A549 (cell line): ENCODE measurements around the gene ALAS1. TPM values are rescaled to one million over a fixed set of nuclear protein-coding genes. Genes with fewer than 3 reads are reported as not detected.

Experiments used
- ATAC-seq, 2 experiments: fragments of 200-7000 bp in 1 of 2; fragments of >200 bp in 1 of 2; cut with Nextera tagmentation in 1 of 2; cut with Tn5 transposase in 1 of 2; 3 replicates each; pipeline versions ENCODE4 v1.8.0 to v1.9.1; 2018 to 2020; ENCODE audit warnings: mild to moderate bottlenecking in 1 of 2, moderate library complexity in 1 of 2
- CTCF ChIA-PET: fragments of 300-600 bp; sonication (Branson Sonifier 250); formaldehyde crosslinking; extraction: SDS; loops from one replicate; lab custom pipeline; 2021; ENCODE audit warnings: antibody characterized with exemption, inconsistent platforms; lab: Yijun Ruan, JAX
- POLR2A ChIA-PET: fragments of 350-600 bp; formaldehyde crosslinking; extraction: SDS; loops from one replicate; lab custom pipeline; 2021; ENCODE audit warnings: antibody characterized with exemption, inconsistent platforms; lab: Yijun Ruan, JAX
- DNase-seq, 2 experiments: peaks; one replicate each; pipeline versions ENCODE4 v3.0.0 to v3.0.0-alpha.2; 2011 to 2016; ENCODE audit warnings: low read depth in 1 of 2, low spot score in 1 of 2
- FAIRE-seq: peaks from 2 replicates; lab custom pipeline; 2011; peaks lifted over from hg19 to GRCh38; lab: Jason Lieb, UNC
- H3K27ac ChIP-seq, 2 experiments: fragments of >200 bp; sonication (Bioruptor Twin); formaldehyde crosslinking; 3 replicates each; pipeline ENCODE4 v1.5.1; 2016 to 2017
- H3K4me1 ChIP-seq: fragments of >200 bp; sonication (Bioruptor Twin); formaldehyde crosslinking; 3 replicates; pipeline ENCODE4 v1.6.1; 2016
- H3K4me2 ChIP-seq: fragments of >200 bp; sonication (Bioruptor Twin); formaldehyde crosslinking; 3 replicates; pipeline ENCODE4 v1.6.1; 2016
- H3K4me3 ChIP-seq: fragments of >200 bp; sonication (Bioruptor Twin); formaldehyde crosslinking; 3 replicates; pipeline ENCODE4 v1.5.1; 2016
- H3K9me3 ChIP-seq: fragments of >200 bp; sonication (Bioruptor Twin); formaldehyde crosslinking; 3 replicates; pipeline ENCODE4 v1.6.1; 2016
- CEBPB ChIP-seq, 2 experiments: fragments of >200 bp in 1 of 2; sonication (Bioruptor Twin) in 1 of 2; formaldehyde crosslinking in 1 of 2; IDR thresholded peaks; 2 replicates each; pipeline ENCODE4 v1.6.1; 2012 to 2016
- CHD4 ChIP-seq: fragments of 200-600 bp; sonication (generic); IDR thresholded peaks from 2 replicates; pipeline ENCODE4 v1.6.1; 2016; ENCODE audit warnings: antibody characterized with exemption, mild to moderate bottlenecking, borderline replicate concordance
- HOXB13 ChIP-seq: fragments of 250-450 bp; sonication (Bioruptor Pico); IDR thresholded peaks from 2 replicates; pipeline ENCODE4 v1.5.0; 2020; ENCODE audit warnings: low read depth, mild to moderate bottlenecking, moderate library complexity
- KDM5A ChIP-seq: fragments of 200-600 bp; sonication (generic); IDR thresholded peaks from 2 replicates; pipeline ENCODE4 v1.6.1; 2016; ENCODE audit warnings: antibody characterized with exemption, mild to moderate bottlenecking
- MAZ ChIP-seq: fragments of 150-350 bp; IDR thresholded peaks from 2 replicates; pipeline ENCODE4 v1.6.1; 2014; ENCODE audit warnings: antibody characterized with exemption, low read depth, low read length, borderline replicate concordance
- MYC ChIP-seq: IDR thresholded peaks from 2 replicates; pipeline ENCODE4 v1.6.1; 2012; ENCODE audit warnings: mild to moderate bottlenecking, inconsistent platforms, low read length, improper control_type of control experiment, borderline replicate concordance
- NR3C1 ChIP-seq: fragments of >200 bp; sonication (Bioruptor Twin); formaldehyde crosslinking; IDR thresholded peaks from 3 replicates; pipeline ENCODE4 v1.6.1; 2017
- RARB ChIP-seq: fragments of 250-450 bp; sonication (Bioruptor Pico); IDR thresholded peaks from 2 replicates; pipeline ENCODE4 v1.8.0; 2021; ENCODE audit warnings: mild to moderate bottlenecking, moderate library complexity
- SMC3 ChIP-seq: fragments of >200 bp; sonication (Bioruptor Twin); formaldehyde crosslinking; IDR thresholded peaks from 3 replicates; pipeline ENCODE4 v1.6.1; 2018; ENCODE audit warnings: inconsistent platforms
- SREBF2 ChIP-seq: fragments of 450-650 bp; IDR thresholded peaks from 2 replicates; pipeline ENCODE4 v1.6.1; 2014; ENCODE audit warnings: mild to moderate bottlenecking, moderate library complexity
- TFCP2L1 ChIP-seq: fragments of 250-450 bp; sonication (Bioruptor Pico); IDR thresholded peaks from 2 replicates; pipeline ENCODE4 v1.5.0; 2021; ENCODE audit warnings: mild to moderate bottlenecking
- ZC3H11A ChIP-seq: fragments of 450-650 bp; IDR thresholded peaks from 2 replicates; pipeline ENCODE4 v1.6.1; 2014; ENCODE audit warnings: antibody characterized with exemption, mild to moderate bottlenecking
- ZNF302 ChIP-seq: fragments of 250-450 bp; sonication (Bioruptor Pico); IDR thresholded peaks from 2 replicates; pipeline ENCODE4 v1.9.0; 2021; ENCODE audit warnings: inconsistent platforms, mild to moderate bottlenecking, moderate library complexity
- ZSCAN20 ChIP-seq: fragments of 250-450 bp; sonication (Bioruptor Pico); IDR thresholded peaks from 2 replicates; pipeline ENCODE4 v1.8.0; 2022; ENCODE audit warnings: mild to moderate bottlenecking, moderate library complexity
- WGBS: methylation state at CpG from one replicate; pipeline ENCODE4 v1.1.6; 2017; ENCODE audit errors: missing lambda C conversion rate; 5-methylcytosine and 5-hydroxymethylcytosine counted together
- polyA plus RNA-seq, 4 experiments: library from polyadenylated mRNA; depleted of rRNA in 3 of 4; stranded (reverse); fragments of >200 nt; fragmentation: RNase III in 1 of 4; extraction: RNeasy Plus Mini Kit Qiagen cat#74134 plus additional on column Dnase treatment in 1 of 4; gene quantifications; 2 replicates in 3 of 4; 3 replicates in 1 of 4; pipeline ENCODE4 v1.2.3, GENCODE V29; 2011 to 2017
- TF ChIP-seq, protein P1 (sequence below): IDR thresholded peaks from 2 replicates; pipeline ENCODE4 v1.6.1; 2012
- TF ChIP-seq, protein P2 (sequence below): fragments of >200 bp; sonication (Bioruptor Twin); formaldehyde crosslinking; IDR thresholded peaks from 3 replicates; pipeline ENCODE4 v1.5.1; 2016
- TF ChIP-seq, protein P3 (sequence below): IDR thresholded peaks from 2 replicates; pipeline ENCODE4 v1.6.1; 2012

The ALAS1 gene
- polyA plus RNA-seq, 2 of the 4 experiments (the other 2 are of a cell fraction) = 56.8 to 63.7 TPM

DNA sequence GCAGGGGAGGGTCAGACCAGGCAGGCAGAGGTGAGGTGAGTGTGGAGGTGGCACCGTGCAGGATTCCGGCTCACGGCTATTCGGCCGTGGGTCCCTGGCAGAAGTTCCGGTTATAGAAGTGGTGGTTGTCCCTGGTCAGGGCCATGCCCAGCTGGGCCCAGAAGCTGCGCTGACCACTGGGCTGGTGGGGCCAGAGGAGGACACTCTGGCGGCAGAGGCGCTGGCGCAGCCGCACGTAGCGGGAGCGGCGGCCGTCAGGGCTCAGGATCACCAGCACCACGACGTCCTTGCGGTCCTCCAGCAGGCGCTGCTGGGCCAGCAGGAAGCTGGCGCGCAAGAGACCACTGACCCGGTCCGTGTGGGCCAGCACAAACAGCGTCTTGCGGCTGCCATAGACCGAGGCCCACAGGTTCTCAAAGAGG is 23.2 kb downstream of the ALAS1 start (continued):
- TF ChIP-seq CHD4 = no peak
- TF ChIP-seq KDM5A = no peak

DNA sequence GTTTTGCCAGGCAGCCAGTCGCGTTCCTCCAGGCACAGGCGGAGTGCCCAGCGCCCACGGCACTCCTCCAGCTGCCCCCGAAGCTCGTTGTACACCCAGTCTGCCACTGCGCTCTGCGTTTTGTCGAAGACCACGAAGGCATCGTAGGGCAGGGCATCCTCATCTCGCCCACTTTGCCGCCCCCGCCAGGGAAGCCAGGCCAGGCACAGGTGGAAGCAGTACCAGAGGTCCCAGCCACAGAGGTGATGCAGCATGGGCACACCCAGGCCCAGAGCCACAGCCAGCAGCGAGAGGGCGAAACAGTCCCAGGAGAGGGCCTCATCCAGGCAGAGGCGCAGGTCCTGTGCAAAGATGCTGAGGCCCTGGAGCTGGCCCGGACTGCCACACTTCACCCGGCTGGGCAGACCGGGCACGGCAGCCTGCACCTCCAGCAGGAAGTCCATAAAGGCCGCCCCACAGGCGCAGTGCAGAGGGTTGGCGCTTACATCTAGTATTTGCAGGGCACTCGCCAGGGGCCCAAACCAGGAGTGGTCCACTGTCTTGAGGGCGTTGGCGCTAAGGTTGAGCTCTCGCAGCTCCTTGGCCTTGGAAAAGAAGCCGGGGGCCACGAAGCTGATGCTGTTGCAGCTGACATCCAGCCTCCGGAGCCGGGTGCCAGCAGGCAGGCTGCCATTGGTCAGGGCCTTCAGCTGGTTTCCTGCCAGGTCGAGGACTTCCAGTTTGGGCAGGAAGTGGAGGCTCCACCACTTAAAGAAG is 23.8 kb downstream of the ALAS1 start:
- CTCF ChIA-PET = interaction anchor here (0.6 to 12.2 kb wide), 15 partner anchors 12 to 220 kb away, joined by 3 to 198 read pairs (median 6); partner anchors contain the start of genes PPM1M and TWF2
- ATAC-seq = no peak
- POLR2A ChIA-PET = interaction anchor here (0.6 kb wide), 1 partner anchor 17 kb away, joined by 3 read pairs; the partner anchor contains the start of gene TWF2

DNA sequence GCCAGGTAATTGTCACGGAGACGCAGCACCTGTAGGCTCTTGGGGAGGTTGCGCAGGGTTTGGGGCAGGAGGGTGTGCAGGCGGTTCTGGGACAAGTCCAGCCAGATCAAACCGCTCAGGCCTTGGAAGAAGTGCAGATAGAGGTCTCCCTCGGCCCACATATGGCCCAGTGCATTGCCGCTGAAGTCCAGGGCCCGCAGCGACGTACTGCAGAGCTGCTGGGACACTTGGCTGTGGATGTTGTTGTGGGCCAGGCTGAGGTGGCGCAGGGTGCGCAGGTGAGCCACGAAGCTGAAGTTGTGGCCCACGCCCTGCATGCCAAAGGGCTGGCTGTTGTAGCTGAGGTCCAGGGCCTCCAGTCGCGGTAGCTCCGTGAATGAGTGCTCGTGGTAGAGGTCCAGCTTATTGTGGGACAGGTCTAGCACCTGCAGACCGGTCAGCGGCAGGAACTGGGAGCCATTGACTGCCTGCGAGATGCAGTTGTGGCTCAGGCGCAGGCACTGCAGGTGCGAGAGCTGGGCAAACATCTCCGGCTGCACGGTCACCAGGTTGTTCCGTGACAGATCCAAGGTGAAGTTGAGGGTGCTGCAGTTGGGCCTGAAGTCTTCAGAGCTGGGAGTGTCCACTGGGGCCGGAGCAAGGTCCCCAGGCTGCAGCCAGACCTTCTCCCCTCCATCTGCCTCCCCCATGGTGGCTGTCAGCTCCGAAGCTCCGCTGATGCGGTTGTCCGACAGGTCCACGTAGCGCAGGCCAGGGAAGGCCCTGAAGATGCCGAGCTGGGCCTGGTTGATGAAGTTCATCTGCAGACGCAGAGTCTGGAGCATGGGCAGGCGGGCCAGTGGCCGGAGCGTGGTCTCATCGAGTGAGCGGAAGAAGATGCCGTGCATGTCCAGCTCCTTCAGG is 24.6 kb downstream of the ALAS1 start:
- POLR2A ChIA-PET = interaction anchor here (0.6 kb wide), 1 partner anchor 16 kb away, joined by 3 read pairs; the partner anchor contains the start of gene TWF2
- Histone ChIP-seq H3K4me3 (no peak overlapping the region), H3K4me2 (no peak overlapping the region), H3K27ac (no peak overlapping the region), H3K9me3 (no peaks in the 10 kb centered on the region), H3K4me1 (peaks cover under 1% of the 10 kb centered on the region; the same call in 2 of the 3 replicates)
- CTCF ChIA-PET = interaction anchor here (0.5 to 12.2 kb wide), 13 partner anchors 11 to 224 kb away, joined by 3 to 198 read pairs (median 4); partner anchors contain the start of gene TWF2
- no peak for DNase-seq
- FAIRE-seq = no peak
- TF ChIP-seq HOXB13 (CRISPR knock-in tag) = no peak
- no peak for ATAC-seq
- WGBS = 80% methylated on average over 22 of the region's 41 CpGs

More for the DNA sequence above, 23.8 kb downstream of the ALAS1 start:
- no peak for FAIRE-seq
- peaks cover 8% of the 10 kb centered on the region; the same call in 2 of the 3 replicates for H3K4me1 ChIP-seq
- no peak overlapping the region for H3K27ac ChIP-seq
- H3K4me2 ChIP-seq = no peak overlapping the region
- no peak for TF ChIP-seq ZC3H11A
- no peak for TF ChIP-seq MYC
- H3K9me3 ChIP-seq = no peaks in the 10 kb centered on the region
- WGBS = 30% methylated on average over 2 of the region's 34 CpGs
- no peak for DNase-seq
- H3K4me3 ChIP-seq = no peak overlapping the region

DNA sequence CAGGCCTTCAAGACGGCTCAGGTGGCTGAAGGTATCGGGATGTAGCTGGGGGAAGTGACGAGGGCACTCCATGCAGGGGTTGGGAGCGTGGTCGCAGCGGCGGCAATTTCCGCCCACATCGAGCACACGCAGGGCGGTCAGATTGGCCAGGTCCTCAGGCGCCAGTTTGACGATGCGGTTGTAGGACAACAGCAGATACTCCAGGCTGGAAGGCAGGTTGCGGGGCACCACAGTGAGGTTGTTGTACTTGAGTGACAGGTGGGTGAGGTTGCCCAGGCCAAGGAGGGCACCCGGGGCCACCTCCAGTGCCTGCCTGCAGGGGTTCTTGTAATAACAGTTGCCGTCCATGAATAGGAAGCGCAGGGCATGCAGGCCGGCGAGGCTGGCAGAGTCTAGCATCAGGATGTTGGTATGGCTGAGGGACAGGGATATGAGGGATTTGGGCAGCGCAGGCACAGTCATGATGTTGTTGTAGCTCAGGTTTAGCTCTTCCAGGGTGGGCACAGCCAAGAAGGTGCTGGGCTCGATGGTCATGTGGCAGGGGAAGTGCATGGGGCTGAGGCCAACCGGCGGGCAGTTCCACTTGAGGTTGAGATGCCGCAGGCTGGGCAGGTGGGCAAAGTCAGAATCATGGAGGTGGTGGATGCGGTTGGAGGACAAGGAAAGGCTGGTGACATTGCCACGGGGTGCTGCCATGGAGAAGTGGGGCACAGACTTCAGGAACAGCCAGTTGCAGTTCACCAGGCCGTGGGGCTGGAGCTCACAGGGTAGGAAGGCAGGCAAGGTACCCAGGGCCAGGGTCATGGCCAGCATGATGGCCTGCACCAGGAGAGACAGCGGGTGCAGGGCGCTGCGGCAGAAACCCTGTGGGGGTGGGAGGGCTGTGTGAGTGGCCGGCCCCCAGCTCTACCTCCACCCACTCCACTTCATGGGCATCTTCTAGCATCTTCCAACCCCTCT is 25.8 kb downstream of the ALAS1 start:
- DNase-seq (no peak), FAIRE-seq (no peak), ATAC-seq (no peak)
- Histone ChIP-seq H3K4me2 (no peak overlapping the region), H3K4me3 (no peak overlapping the region), H3K27ac (no peak overlapping the region), H3K9me3 (no peaks in the 10 kb centered on the region), H3K4me1 (no peaks in the 10 kb centered on the region)
- ChIA-PET POLR2A (no interaction called here), CTCF (interaction anchor here (0.7 to 12.2 kb wide), 8 partner anchors 10 to 116 kb away, joined by 3 to 198 read pairs (median 3); partner anchors contain the start of gene TWF2)
- 85% methylated on average over 32 of the region's 32 CpGs for WGBS
- TF ChIP-seq MAZ = no peak
- no peak for TF ChIP-seq KDM5A
- TF ChIP-seq CHD4 = no peak
- TF ChIP-seq, protein P1, sequence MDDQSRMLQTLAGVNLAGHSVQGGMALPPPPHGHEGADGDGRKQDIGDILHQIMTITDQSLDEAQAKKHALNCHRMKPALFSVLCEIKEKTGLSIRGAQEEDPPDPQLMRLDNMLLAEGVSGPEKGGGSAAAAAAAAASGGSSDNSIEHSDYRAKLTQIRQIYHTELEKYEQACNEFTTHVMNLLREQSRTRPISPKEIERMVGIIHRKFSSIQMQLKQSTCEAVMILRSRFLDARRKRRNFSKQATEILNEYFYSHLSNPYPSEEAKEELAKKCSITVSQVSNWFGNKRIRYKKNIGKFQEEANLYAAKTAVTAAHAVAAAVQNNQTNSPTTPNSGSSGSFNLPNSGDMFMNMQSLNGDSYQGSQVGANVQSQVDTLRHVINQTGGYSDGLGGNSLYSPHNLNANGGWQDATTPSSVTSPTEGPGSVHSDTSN = no peak
- TF ChIP-seq SMC3 = no peak
- TF ChIP-seq TFCP2L1 = no peak
- no peak for TF ChIP-seq ZNF302
- no peak for TF ChIP-seq NR3C1
- TF ChIP-seq, protein P2, sequence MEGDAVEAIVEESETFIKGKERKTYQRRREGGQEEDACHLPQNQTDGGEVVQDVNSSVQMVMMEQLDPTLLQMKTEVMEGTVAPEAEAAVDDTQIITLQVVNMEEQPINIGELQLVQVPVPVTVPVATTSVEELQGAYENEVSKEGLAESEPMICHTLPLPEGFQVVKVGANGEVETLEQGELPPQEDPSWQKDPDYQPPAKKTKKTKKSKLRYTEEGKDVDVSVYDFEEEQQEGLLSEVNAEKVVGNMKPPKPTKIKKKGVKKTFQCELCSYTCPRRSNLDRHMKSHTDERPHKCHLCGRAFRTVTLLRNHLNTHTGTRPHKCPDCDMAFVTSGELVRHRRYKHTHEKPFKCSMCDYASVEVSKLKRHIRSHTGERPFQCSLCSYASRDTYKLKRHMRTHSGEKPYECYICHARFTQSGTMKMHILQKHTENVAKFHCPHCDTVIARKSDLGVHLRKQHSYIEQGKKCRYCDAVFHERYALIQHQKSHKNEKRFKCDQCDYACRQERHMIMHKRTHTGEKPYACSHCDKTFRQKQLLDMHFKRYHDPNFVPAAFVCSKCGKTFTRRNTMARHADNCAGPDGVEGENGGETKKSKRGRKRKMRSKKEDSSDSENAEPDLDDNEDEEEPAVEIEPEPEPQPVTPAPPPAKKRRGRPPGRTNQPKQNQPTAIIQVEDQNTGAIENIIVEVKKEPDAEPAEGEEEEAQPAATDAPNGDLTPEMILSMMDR = no peak
- TF ChIP-seq, protein P3, sequence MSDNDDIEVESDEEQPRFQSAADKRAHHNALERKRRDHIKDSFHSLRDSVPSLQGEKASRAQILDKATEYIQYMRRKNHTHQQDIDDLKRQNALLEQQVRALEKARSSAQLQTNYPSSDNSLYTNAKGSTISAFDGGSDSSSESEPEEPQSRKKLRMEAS = no peak
- TF ChIP-seq SREBF2 = no peak
- TF ChIP-seq ZSCAN20 = no peak
- no peak for TF ChIP-seq ZC3H11A
- no peak for TF ChIP-seq RARB (CRISPR knock-in tag)
- no peak for TF ChIP-seq CEBPB (IDR thresholded peaks at IDR 0.05)
